Esophagus squamous epithelium (tissue), 5 donors: ENCODE measurements around the gene MAP4K1. TPM values are rescaled to one million over a fixed set of nuclear protein-coding genes. Genes with fewer than 3 reads are reported as not detected.

ENCODE experiments used
- DNase-seq: peaks from one replicate; lab custom pipeline; 2025; lab: John Stamatoyannopoulos, UW
- H3K27ac ChIP-seq, 4 donors: fragments of 200-600 bp; sonication (generic); one replicate each; pipeline ENCODE4 v1.5.1; 2016 to 2019; ENCODE audit warnings: mild to moderate bottlenecking in 1 of 4
- H3K27me3 ChIP-seq, 4 donors: fragments of 200-600 bp; sonication (generic); 1 replicate in 3 of 4; 2 replicates in 1 of 4; pipeline versions ENCODE4 v1.5.1 to v1.6.0; 2017 to 2021; ENCODE audit warnings: antibody characterized with exemption in 1 of 4
- H3K36me3 ChIP-seq, 3 donors: fragments of 200-600 bp; sonication (generic); one replicate each; pipeline ENCODE4 v1.5.1; 2016 to 2019
- H3K4me1 ChIP-seq, 3 donors: fragments of 200-600 bp; sonication (generic); one replicate each; pipeline ENCODE4 v1.5.1; 2017 to 2019
- H3K4me3 ChIP-seq, 4 donors: fragments of 200-600 bp; sonication (generic); 1 replicate in 3 of 4; 2 replicates in 1 of 4; pipeline ENCODE4 v1.5.1; 2016 to 2019; ENCODE audit warnings: mild to moderate bottlenecking in 2 of 4, moderate library complexity in 1 of 4
- H3K9me3 ChIP-seq, 3 donors: fragments of 200-600 bp; sonication (generic); one replicate each; pipeline ENCODE4 v1.5.1; 2016 to 2019
- CTCF ChIP-seq, 6 experiments: fragments of 450-650 bp in 4 of 6; fragments of 200-600 bp in 2 of 6; sonication (generic) in 2 of 6; IDR thresholded peaks; one replicate each; pipeline ENCODE4 v1.5.1; 2016 to 2019; ENCODE audit warnings: antibody characterized with exemption in 6 of 6, mild to moderate bottlenecking in 4 of 6, moderate library complexity in 4 of 6
- POLR2A ChIP-seq, 4 donors: fragments of 450-650 bp; IDR thresholded peaks; one replicate each; pipeline ENCODE4 v1.6.1; 2017; ENCODE audit warnings: antibody characterized with exemption in 4 of 4, mild to moderate bottlenecking in 4 of 4, moderate library complexity in 3 of 4
- WGBS, 2 donors: methylation state at CpG; one replicate each; pipeline ENCODE4 v1.1.5; 2018; 5-methylcytosine and 5-hydroxymethylcytosine counted together
- intact Hi-C: fragments of 100-400 bp; cut with DNase I; formaldehyde crosslinking; loops from one replicate; pipeline ENCODE4 v1.15.0; 2022
- total RNA-seq, 4 donors: library from RNA; depleted of rRNA; stranded (reverse); fragments of >200 nt; gene quantifications; one replicate each; pipeline ENCODE4 v1.1.0, GENCODE V29; 2016
- donor health status: DM: yes; HTN: yes; CAD: no.

Gene MAP4K1
- total RNA-seq, 4 donors from 2014 or later, result 1.5 to 4.2 (median 2.7) TPM

GRCh38 chr19:38653028-38653571 is 35.3 kb upstream of the MAP4K1 start:
- TF ChIP-seq POLR2A (IDR thresholded peaks at IDR 0.05), result no peak
- TF ChIP-seq CTCF (IDR thresholded peaks at IDR 0.05), result peak in 1 of 6 experiments; percentile 8
- Histone ChIP-seq H3K27me3 (no peaks in the 10 kb centered on the region), H3K9me3 (no peaks in the 10 kb centered on the region), H3K4me1 (peaks cover 56 to 95% (median 78%) of the 10 kb centered on the region in 3 donors), H3K36me3 (peaks cover 0 to 29% (median 0%) of the 10 kb centered on the region in 3 donors), H3K4me3 (peak overlapping the region in 1 of 4 donors; percentile 49), H3K27ac (peak overlapping the region; percentile 97 to 100 (median 98))
- intact Hi-C loops, result no loop called here
- 34 to 40% methylated on average over 7 of the region's 7 CpGs for whole genome bisulfite sequencing, 2 donors
- DNase-seq, result no peak

- Histone ChIP-seq H3K9me3 (no peaks in the 10 kb centered on the region), H3K36me3 (peaks cover 0 to 17% (median 0%) of the 10 kb centered on the region in 3 donors), H3K27me3 (no peaks in the 10 kb centered on the region), H3K27ac (peak overlapping the region; percentile 97 to 100 (median 98)), H3K4me3 (peak overlapping the region; percentile 74 to 99 (median 94)), H3K4me1 (peaks cover 41 to 86% (median 63%) of the 10 kb centered on the region in 3 donors)
- intact Hi-C loops, result no loop called here
- no peak for DNase-seq
- peak in 1 of 6 experiments; percentile 29 for TF ChIP-seq CTCF (IDR thresholded peaks at IDR 0.05)
- TF ChIP-seq POLR2A (IDR thresholded peaks at IDR 0.05), result no peak
- WGBS, 2 donors, result 24 to 32% methylated on average over 6 to 7 of the region's 12 CpGs
Measured at GRCh38 chr19:38650911-38651584, 33.3 kb upstream of the MAP4K1 start.

- intact Hi-C loops, result no loop called here
- 20 to 22% methylated on average over 7 of the region's 8 CpGs for WGBS, 2 donors
- no peaks in the 10 kb centered on the region for H3K9me3 ChIP-seq
- peaks cover 0 to 14% (median 0%) of the 10 kb centered on the region in 3 donors for H3K36me3 ChIP-seq
- no peaks in the 10 kb centered on the region for H3K27me3 ChIP-seq
- TF ChIP-seq CTCF (IDR thresholded peaks at IDR 0.05), result no peak
- TF ChIP-seq POLR2A (IDR thresholded peaks at IDR 0.05), result peak in 2 of 4 donors; percentile 4 to 8
- DNase-seq, result no peak
- peak overlapping the region; percentile 74 to 99 (median 94) for H3K4me3 ChIP-seq
- H3K27ac ChIP-seq, result peak overlapping the region; percentile 97 to 100 (median 98)
- H3K4me1 ChIP-seq, result peaks cover 39 to 86% (median 55%) of the 10 kb centered on the region in 3 donors
Measured at GRCh38 chr19:38650172-38650775, 32.5 kb upstream of the MAP4K1 start.

DNA sequence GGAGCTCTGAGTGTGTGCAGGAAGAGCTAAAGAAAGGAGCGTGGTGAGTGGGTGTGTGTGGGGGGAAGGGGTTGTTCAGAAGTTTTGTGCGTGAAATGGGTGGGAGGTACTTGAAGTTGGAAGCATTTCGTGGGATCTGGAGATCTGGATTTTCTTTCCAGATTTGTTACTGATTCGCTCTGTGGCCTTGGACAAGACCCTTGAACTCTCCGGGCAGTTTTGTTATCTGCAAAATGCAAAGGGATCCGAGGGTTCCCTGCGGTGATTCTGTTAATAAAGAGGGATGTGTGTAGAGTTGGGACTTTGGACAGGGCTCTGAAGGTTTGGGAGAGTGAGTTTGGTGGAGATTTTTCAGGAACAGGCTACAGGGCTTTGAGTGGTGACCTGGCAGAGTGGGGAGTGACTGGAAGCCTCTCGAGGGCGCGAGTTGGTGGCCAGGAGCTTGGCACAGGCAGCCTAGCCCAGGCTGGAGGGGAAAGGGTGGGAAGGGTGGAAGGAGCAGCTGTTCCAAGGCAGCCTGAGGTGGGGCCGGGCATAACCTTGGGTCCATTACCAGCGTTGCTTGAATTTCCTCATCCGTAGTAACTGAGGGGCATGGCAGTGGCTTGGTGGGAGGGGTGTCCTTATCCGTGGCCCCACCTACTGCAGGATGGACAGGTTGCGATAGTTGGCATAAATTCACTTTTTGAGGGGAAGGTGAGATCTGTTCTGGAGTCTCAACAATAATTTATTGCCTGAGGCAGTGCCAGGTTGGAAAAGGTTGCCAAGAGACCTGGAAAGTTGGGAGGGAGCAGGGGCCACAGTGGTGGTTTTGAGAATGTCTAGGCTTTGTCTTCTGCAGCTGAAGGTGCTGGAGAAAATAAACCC is 31.8 kb upstream of the MAP4K1 start:
- H3K27ac ChIP-seq, result peak overlapping the region; percentile 97 to 100 (median 98)
- peak in 1 of 6 experiments; percentile 6 for TF ChIP-seq CTCF (IDR thresholded peaks at IDR 0.05)
- peak in 1 of 4 donors; percentile 53 for TF ChIP-seq POLR2A (IDR thresholded peaks at IDR 0.05)
- peaks cover 38 to 85% (median 47%) of the 10 kb centered on the region in 3 donors for H3K4me1 ChIP-seq
- H3K36me3 ChIP-seq, result peaks cover 0 to 7% (median 0%) of the 10 kb centered on the region in 3 donors
- no peaks in the 10 kb centered on the region for H3K27me3 ChIP-seq
- peak overlapping the region; percentile 74 to 99 (median 94) for H3K4me3 ChIP-seq
- WGBS, 2 donors, result 8 to 14% methylated on average over 15 of the region's 15 CpGs
- intact Hi-C loops, result loop anchor here (10.0 kb wide), 1 partner anchor 55 kb away; no protein-coding TSS in a partner anchor
- DNase-seq, result no peak
- no peaks in the 10 kb centered on the region for H3K9me3 ChIP-seq
